Kidney (tissue), 14 donors: Measurements from ENCODE around the gene UGT1A1. TPM values are rescaled to one million over a fixed set of nuclear protein-coding genes. Genes with fewer than 3 reads are reported as not detected.

Experiments
- DNase-seq, 5 donors: peaks; one replicate each; pipeline ENCODE4 v3.0.0-alpha.2; 2013 to 2020
- FAIRE-seq: peaks from 2 replicates; lab custom pipeline; 2012; peaks lifted over from hg19 to GRCh38; lab: Jason Lieb, UNC
- H3K27ac ChIP-seq, 2 donors: one replicate each; pipeline ENCODE4 v1.7.0; 2013; ENCODE audit warnings: low read depth in 2 of 2, low read length in 2 of 2, inconsistent platforms in 1 of 2
- H3K27me3 ChIP-seq: one replicate; pipeline ENCODE4 v1.7.1; 2013; ENCODE audit warnings: low read length, inconsistent platforms; ENCODE audit not compliant: control insufficient read depth, insufficient read depth
- H3K36me3 ChIP-seq, 3 donors: one replicate each; pipeline versions ENCODE4 v1.7.0 to v1.7.1; 2013; ENCODE audit warnings: low read length in 3 of 3, control low read depth in 1 of 3, inconsistent platforms in 1 of 3; ENCODE audit not compliant: insufficient read depth in 3 of 3, control insufficient read depth in 2 of 3
- H3K4me1 ChIP-seq, 3 donors: one replicate each; pipeline versions ENCODE4 v1.7.0 to v1.7.1; 2013; ENCODE audit warnings: low read length in 3 of 3, inconsistent platforms in 1 of 3, low read depth in 1 of 3; ENCODE audit not compliant: control insufficient read depth in 2 of 3, insufficient read depth in 2 of 3
- H3K4me3 ChIP-seq, 3 donors: one replicate each; pipeline versions ENCODE4 v1.7.0 to v1.8.1; 2013; ENCODE audit warnings: low read length in 3 of 3, control low read depth in 1 of 3, inconsistent platforms in 1 of 3
- H3K9ac ChIP-seq, 3 donors: one replicate each; pipeline versions ENCODE4 v1.7.0 to v1.7.1; 2013; ENCODE audit warnings: low read length in 3 of 3, control low read depth in 1 of 3, inconsistent platforms in 1 of 3
- H3K9me3 ChIP-seq, 3 donors: one replicate each; pipeline versions ENCODE4 v1.7.0 to v1.7.1; 2013; ENCODE audit warnings: low read length in 3 of 3, control low read depth in 1 of 3, inconsistent platforms in 1 of 3; ENCODE audit not compliant: control insufficient read depth in 2 of 3, insufficient read depth in 1 of 3
- intact Hi-C: fragments of 100-400 bp; cut with DNase I; formaldehyde crosslinking; loops from one replicate; pipeline ENCODE4 v1.11.1; 2022
- polyA plus RNA-seq: library from polyadenylated mRNA; stranded (reverse); fragments of 350-450 nt; fragmentation: Illumina TruSeq; extraction: RNeasy Lipid Tissue Mini Kit (QIAGEN cat#74804); gene quantifications from one replicate; pipeline ENCODE4 v1.2.3, GENCODE V29; 2014; ENCODE audit warnings: low read depth, low replicate concordance; ENCODE audit not compliant: insufficient read depth
- total RNA-seq: library from RNA; stranded (reverse); fragmentation: NEBNext Ultra II Directional; extraction: Animal tissue kit (Norgen Biotek cat#: 25700); gene quantifications from one replicate; pipeline ENCODE4 v1.2.1, GENCODE V29; 2021
- TF ChIP-seq, protein P1 (sequence below): IDR thresholded peaks from 3 replicates; pipeline ENCODE4 v1.5.1; 2012; ENCODE audit warnings: mild to moderate bottlenecking, moderate library complexity, borderline replicate concordance; ENCODE audit not compliant: insufficient read depth; ENCODE audit errors: extremely low read depth
- donor health status: control.
- donor health status: control.
- donor health status: control.
- donor health status: control.
- donor health status: control.
- donor health status: DM: yes; HTN: yes; CAD: no.
- donor health status: Normal renal cell carcinoma (clear cell type).

Gene UGT1A1
- total and polyA plus RNA-seq, 2 donors from 2014 or later, result 1.4 to 3.6 TPM

DNA sequence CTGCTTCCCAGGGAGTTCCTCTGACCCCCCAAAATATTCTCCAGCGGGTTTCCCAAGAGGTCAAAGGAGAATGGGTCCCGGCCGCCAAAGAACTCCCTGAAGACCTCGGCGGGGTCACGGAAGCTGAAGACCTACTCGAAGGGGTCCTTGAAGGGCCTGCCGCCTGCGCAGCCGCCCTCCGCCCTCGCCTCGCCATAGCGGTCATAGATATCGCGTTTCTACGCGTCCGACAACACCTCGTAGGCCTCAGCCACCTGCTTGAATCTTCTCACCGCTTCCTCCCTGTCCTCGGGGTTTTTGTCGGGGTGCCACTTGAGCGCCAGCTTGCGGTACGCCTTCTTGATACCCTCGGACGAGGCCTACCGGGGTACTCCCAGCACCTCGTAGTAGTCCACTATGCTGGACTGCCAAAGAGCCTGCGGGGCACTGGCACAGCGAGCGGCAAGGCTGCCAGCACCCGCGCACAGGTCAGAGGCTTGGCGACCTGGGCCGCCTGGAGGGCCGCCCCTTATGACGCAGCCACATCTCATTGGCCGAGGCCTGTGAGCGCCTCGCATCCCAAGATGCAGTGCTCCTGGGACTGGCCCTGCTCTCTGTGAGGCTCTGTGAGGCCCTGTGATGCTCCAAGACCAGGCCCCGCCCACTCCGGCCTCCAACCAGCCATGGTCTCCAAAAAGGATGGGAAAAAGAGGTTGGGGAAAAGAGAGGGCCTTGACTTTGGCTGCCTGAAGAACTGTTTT lies 5.0 kb upstream of the UGT1A1 start:
- Histone ChIP-seq H3K9ac (no peak overlapping the region), H3K27ac (no peak overlapping the region), H3K9me3 (no peaks in the 10 kb centered on the region), H3K27me3 (no peaks in the 10 kb centered on the region), H3K4me1 (peaks cover 0 to 7% (median 2%) of the 10 kb centered on the region in 3 donors), H3K36me3 (no peaks in the 10 kb centered on the region), H3K4me3 (no peak overlapping the region)
- intact Hi-C loops, result no loop called here
- DNase-seq (no peak), FAIRE-seq (no peak)
- TF ChIP-seq, protein P1, sequence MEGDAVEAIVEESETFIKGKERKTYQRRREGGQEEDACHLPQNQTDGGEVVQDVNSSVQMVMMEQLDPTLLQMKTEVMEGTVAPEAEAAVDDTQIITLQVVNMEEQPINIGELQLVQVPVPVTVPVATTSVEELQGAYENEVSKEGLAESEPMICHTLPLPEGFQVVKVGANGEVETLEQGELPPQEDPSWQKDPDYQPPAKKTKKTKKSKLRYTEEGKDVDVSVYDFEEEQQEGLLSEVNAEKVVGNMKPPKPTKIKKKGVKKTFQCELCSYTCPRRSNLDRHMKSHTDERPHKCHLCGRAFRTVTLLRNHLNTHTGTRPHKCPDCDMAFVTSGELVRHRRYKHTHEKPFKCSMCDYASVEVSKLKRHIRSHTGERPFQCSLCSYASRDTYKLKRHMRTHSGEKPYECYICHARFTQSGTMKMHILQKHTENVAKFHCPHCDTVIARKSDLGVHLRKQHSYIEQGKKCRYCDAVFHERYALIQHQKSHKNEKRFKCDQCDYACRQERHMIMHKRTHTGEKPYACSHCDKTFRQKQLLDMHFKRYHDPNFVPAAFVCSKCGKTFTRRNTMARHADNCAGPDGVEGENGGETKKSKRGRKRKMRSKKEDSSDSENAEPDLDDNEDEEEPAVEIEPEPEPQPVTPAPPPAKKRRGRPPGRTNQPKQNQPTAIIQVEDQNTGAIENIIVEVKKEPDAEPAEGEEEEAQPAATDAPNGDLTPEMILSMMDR, result no peak

DNA sequence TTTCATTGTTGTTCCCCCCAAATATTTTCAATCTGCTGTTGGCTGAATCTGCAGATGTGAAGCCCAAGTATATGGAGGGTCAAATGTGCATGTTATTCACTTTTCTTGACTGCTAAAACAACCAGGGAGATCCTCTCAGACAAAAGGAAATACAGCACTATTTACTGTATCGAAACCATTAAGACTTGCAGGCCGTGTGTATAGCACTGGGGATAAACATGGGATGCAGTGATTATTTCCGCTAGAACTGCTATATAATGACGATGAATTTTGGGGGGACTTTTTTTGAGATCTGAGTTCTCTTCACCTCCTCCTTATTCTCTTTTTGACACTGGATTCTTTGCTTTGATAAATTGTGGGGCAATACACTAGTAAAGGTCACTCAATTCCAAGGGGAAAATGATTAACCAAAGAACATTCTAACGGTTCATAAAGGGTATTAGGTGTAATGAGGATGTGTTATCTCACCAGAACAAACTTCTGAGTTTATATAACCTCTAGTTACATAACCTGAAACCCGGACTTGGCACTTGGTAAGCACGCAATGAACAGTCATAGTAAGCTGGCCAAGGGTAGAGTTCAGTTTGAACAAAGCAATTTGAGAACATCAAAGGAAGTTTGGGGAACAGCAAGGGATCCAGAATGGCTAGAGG lies 3.5 kb upstream of the UGT1A1 start:
- no peak for FAIRE-seq
- no peak overlapping the region for H3K4me3 ChIP-seq
- H3K27me3 ChIP-seq, result no peaks in the 10 kb centered on the region
- no peak overlapping the region for H3K27ac ChIP-seq
- peaks cover 0 to 7% (median 4%) of the 10 kb centered on the region in 3 donors for H3K4me1 ChIP-seq
- H3K9ac ChIP-seq, result no peak overlapping the region
- DNase-seq, result no peak
- H3K9me3 ChIP-seq, result no peaks in the 10 kb centered on the region
- H3K36me3 ChIP-seq, result no peaks in the 10 kb centered on the region
- intact Hi-C loops, result no loop called here
- TF ChIP-seq, protein P1, result no peak

DNA sequence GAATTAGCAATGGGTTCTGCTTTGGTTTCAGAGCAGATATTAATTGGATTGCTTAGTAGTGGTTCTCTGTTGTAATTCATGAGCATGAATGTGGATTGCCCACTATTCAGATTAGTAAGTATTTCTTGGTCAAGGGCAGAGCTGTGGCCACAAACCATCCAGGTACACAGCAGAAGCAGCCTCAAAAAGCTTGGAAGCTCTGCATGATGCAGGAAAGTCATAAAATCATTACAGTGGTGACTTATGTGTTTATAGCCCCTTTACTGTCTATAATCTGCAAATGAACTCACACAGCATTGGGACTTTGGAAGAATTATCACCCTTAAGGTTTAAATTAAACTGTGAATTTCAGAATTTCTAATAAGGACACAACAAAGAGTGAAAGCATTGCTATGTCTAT lies 1.9 kb upstream of the UGT1A1 start:
- FAIRE-seq (no peak), DNase-seq (no peak)
- intact Hi-C loops, result no loop called here
- no peak overlapping the region for H3K4me3 ChIP-seq
- H3K36me3 ChIP-seq, result no peaks in the 10 kb centered on the region
- no peak overlapping the region for H3K27ac ChIP-seq
- H3K4me1 ChIP-seq, result peaks cover 0 to 2% (median under 1%) of the 10 kb centered on the region in 3 donors
- no peak overlapping the region for H3K9ac ChIP-seq
- no peaks in the 10 kb centered on the region for H3K27me3 ChIP-seq
- TF ChIP-seq, protein P1, result no peak
- H3K9me3 ChIP-seq, result no peaks in the 10 kb centered on the region
